Prostate gland (tissue), 2 donors: Measurements from ENCODE around the gene C10orf105. TPM values are rescaled to one million over a fixed set of nuclear protein-coding genes. Genes with fewer than 3 reads are reported as not detected.
A peak's percentile ranks its signal among the peaks of the same experiment; 100 is the strongest.

Experiments
- DNase-seq: peaks from one replicate; pipeline ENCODE4 v3.0.0-alpha.2; 2019; ENCODE audit warnings: low spot score
- H3K27ac ChIP-seq, 2 donors: fragments of 200-600 bp; sonication (generic); 2 replicates each; pipeline ENCODE4 v1.5.1; 2017 to 2019
- H3K27me3 ChIP-seq: fragments of 200-600 bp; sonication (generic); replicated peaks from 2 replicates; pipeline ENCODE4 v1.5.1; 2019; ENCODE audit not compliant: insufficient read depth
- H3K36me3 ChIP-seq, 2 donors: fragments of 200-600 bp; sonication (generic); 1 replicate in 1 of 2; 2 replicates in 1 of 2; pipeline versions ENCODE4 v1.5.1 to v1.8.1; 2017 to 2019
- H3K4me1 ChIP-seq: fragments of 200-600 bp; sonication (generic); replicated peaks from 2 replicates; pipeline ENCODE4 v1.5.1; 2019
- H3K4me3 ChIP-seq, 2 donors: fragments of 200-600 bp; sonication (generic); 2 replicates each; pipeline ENCODE4 v1.5.1; 2017 to 2019
- H3K9me3 ChIP-seq: fragments of 200-600 bp; sonication (generic); 2 replicates; pipeline ENCODE4 v1.5.1; 2017
- CTCF ChIP-seq, 4 experiments: fragments of 200-600 bp in 2 of 4; fragments of 450-650 bp in 2 of 4; sonication (generic) in 2 of 4; IDR thresholded peaks; 1 replicate in 3 of 4; 2 replicates in 1 of 4; pipeline ENCODE4 v1.5.1; 2016 to 2019; ENCODE audit warnings: antibody characterized with exemption in 4 of 4, mild to moderate bottlenecking in 2 of 4, moderate library complexity in 2 of 4
- POLR2A ChIP-seq: fragments of 450-650 bp; IDR thresholded peaks from one replicate; pipeline ENCODE4 v1.6.1; 2016; ENCODE audit warnings: antibody characterized with exemption, mild to moderate bottlenecking
- POLR2AphosphoS5 ChIP-seq: sonication (generic); formaldehyde crosslinking; IDR thresholded peaks from one replicate; pipeline ENCODE4 v1.6.1; 2017; ENCODE audit warnings: antibody characterized with exemption
- WGBS: methylation state at CpG from one replicate; pipeline ENCODE4 v1.1.5; 2018; 5-methylcytosine and 5-hydroxymethylcytosine counted together
- intact Hi-C: fragments of 100-400 bp; cut with DNase I; formaldehyde crosslinking; loops from one replicate; pipeline ENCODE4 v1.14.2; 2022
- total RNA-seq, 2 donors: library from RNA; depleted of rRNA; stranded (reverse); fragments of >200 nt; gene quantifications; one replicate each; pipeline ENCODE4 v1.1.0, GENCODE V29; 2016

The C10orf105 gene
- total RNA-seq, 2 donors from 2014 or later, result 0.11 TPM; not detected in 1

GRCh38 chr10:71701496-71702132 lies 18.0 kb downstream of the C10orf105 start:
- TF ChIP-seq POLR2AphosphoS5, result no peak
- H3K27ac ChIP-seq, result no peak overlapping the region
- intact Hi-C loops, result no loop called here
- H3K9me3 ChIP-seq, result no peaks in the 10 kb centered on the region
- H3K36me3 ChIP-seq, result no peaks in the 10 kb centered on the region
- no peak overlapping the region for H3K4me3 ChIP-seq
- H3K4me1 ChIP-seq, result no peaks in the 10 kb centered on the region
- H3K27me3 ChIP-seq, result no peaks in the 10 kb centered on the region
- 83% methylated on average over 11 of the region's 11 CpGs for WGBS
- no peak for DNase-seq

GRCh38 chr10:71700731-71701368 lies 18.7 kb downstream of the C10orf105 start:
- Histone ChIP-seq H3K9me3 (no peaks in the 10 kb centered on the region), H3K4me3 (no peak overlapping the region), H3K27me3 (no peaks in the 10 kb centered on the region), H3K4me1 (no peaks in the 10 kb centered on the region), H3K36me3 (no peaks in the 10 kb centered on the region), H3K27ac (no peak overlapping the region)
- TF ChIP-seq POLR2A (no peak), POLR2AphosphoS5 (no peak), CTCF (IDR thresholded peaks at IDR 0.05) (no peak)
- intact Hi-C loops, result no loop called here
- no peak for DNase-seq
- 81% methylated on average over 11 of the region's 11 CpGs for WGBS

GRCh38 chr10:71698737-71699136 lies 20.8 kb downstream of the C10orf105 start:
- WGBS, result 87% methylated on average over 5 of the region's 5 CpGs
- H3K27ac ChIP-seq, result no peak overlapping the region
- H3K36me3 ChIP-seq, result no peaks in the 10 kb centered on the region
- H3K4me1 ChIP-seq, result no peaks in the 10 kb centered on the region
- no peak for DNase-seq
- TF ChIP-seq CTCF (IDR thresholded peaks at IDR 0.05), result no peak
- no peaks in the 10 kb centered on the region for H3K27me3 ChIP-seq
- H3K4me3 ChIP-seq, result no peak overlapping the region
- H3K9me3 ChIP-seq, result no peaks in the 10 kb centered on the region
- intact Hi-C loops, result no loop called here

- no peak for TF ChIP-seq POLR2AphosphoS5
- no peak for TF ChIP-seq CTCF (IDR thresholded peaks at IDR 0.05)
- no peak for TF ChIP-seq POLR2A
- Histone ChIP-seq H3K36me3 (no peaks in the 10 kb centered on the region), H3K4me3 (no peak overlapping the region), H3K27me3 (no peaks in the 10 kb centered on the region), H3K27ac (no peak overlapping the region), H3K4me1 (no peaks in the 10 kb centered on the region), H3K9me3 (no peaks in the 10 kb centered on the region)
- no peak for DNase-seq
- intact Hi-C loops, result no loop called here
- 69% methylated on average over 7 of the region's 7 CpGs for WGBS
These were observed 21.5 kb downstream of the C10orf105 start for GRCh38 chr10:71697938-71698709.

GRCh38 chr10:71696628-71697326 lies 22.8 kb downstream of the C10orf105 start:
- WGBS, result 63% methylated on average over 10 of the region's 10 CpGs
- no peak for DNase-seq
- no peaks in the 10 kb centered on the region for H3K4me1 ChIP-seq
- H3K36me3 ChIP-seq, result no peaks in the 10 kb centered on the region
- no peaks in the 10 kb centered on the region for H3K9me3 ChIP-seq
- no peak overlapping the region for H3K27ac ChIP-seq
- peak; percentile 54 to 76 (median 58) for TF ChIP-seq CTCF (IDR thresholded peaks at IDR 0.05)
- TF ChIP-seq POLR2AphosphoS5, result no peak
- no peak for TF ChIP-seq POLR2A
- H3K4me3 ChIP-seq, result no peak overlapping the region
- intact Hi-C loops, result no loop called here
- H3K27me3 ChIP-seq, result no peaks in the 10 kb centered on the region
